B cell (primary cell): ENCODE measurements around the gene EIF3K.

Source experiments
- EZH2 ChIP-seq: IDR thresholded peaks from 2 replicates; pipeline ENCODE4 v1.6.1; 2012; ENCODE audit warnings: borderline replicate concordance, low read depth, mild to moderate bottlenecking, moderate library complexity, low read length; ENCODE audit not compliant: insufficient read depth, poor library complexity, severe bottlenecking
- TF ChIP-seq, protein P1 (sequence below): fragments of 200-600 bp; IDR thresholded peaks from one replicate; pipeline ENCODE4 v1.8.0; 2022; ENCODE audit warnings: antibody characterized with exemption, mild to moderate bottlenecking

DNA sequence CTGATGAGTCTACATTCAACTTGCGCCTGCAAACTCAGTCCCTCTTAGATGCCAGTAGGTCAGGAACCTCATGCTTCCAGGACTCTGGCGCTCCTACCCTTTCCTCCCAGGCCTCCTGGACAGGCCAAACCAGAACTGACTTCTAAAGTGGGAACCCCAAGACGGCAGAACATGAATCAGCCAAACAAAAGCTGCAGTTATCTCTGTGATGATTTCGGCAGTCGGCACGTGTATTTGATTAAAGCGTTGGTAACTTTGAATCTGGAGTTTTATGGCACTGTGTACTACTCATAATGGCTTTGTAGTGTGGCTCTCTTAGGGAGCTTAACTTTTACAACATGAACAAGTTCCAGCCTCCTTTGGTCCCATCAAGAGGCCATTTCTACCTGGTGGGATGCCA, 42.1 kb downstream of the EIF3K start:
- TF ChIP-seq, protein P1, sequence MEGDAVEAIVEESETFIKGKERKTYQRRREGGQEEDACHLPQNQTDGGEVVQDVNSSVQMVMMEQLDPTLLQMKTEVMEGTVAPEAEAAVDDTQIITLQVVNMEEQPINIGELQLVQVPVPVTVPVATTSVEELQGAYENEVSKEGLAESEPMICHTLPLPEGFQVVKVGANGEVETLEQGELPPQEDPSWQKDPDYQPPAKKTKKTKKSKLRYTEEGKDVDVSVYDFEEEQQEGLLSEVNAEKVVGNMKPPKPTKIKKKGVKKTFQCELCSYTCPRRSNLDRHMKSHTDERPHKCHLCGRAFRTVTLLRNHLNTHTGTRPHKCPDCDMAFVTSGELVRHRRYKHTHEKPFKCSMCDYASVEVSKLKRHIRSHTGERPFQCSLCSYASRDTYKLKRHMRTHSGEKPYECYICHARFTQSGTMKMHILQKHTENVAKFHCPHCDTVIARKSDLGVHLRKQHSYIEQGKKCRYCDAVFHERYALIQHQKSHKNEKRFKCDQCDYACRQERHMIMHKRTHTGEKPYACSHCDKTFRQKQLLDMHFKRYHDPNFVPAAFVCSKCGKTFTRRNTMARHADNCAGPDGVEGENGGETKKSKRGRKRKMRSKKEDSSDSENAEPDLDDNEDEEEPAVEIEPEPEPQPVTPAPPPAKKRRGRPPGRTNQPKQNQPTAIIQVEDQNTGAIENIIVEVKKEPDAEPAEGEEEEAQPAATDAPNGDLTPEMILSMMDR, result no peak
- TF ChIP-seq EZH2, result no peak
